Measurements from ENCODE around the gene GSTM1.

GRCh38 chr1:109714661-109715372 lies 27.2 kb downstream of the GSTM1 start:
- no peak for TF ChIP-seq POLR2A (IDR thresholded peaks at IDR 0.05; ENCODE audit: control extremely low read depth in 1 of 2, low read depth in 2 of 2, low read length in 2 of 2)
- TF ChIP-seq JUND (IDR thresholded peaks at IDR 0.05; ENCODE audit: low read length), result no peak
- no peak for TF ChIP-seq EZH2 (IDR thresholded peaks at IDR 0.05; ENCODE audit: low read depth, low read length, severe bottlenecking)
- TF ChIP-seq ATF3 (IDR thresholded peaks at IDR 0.05; ENCODE audit: insufficient read depth, low read depth, low read length), result no peak
- TF ChIP-seq MAX (IDR thresholded peaks at IDR 0.05), result no peak
- TF ChIP-seq SP1 (IDR thresholded peaks at IDR 0.05; ENCODE audit: low read depth, low read length), result no peak
- TF ChIP-seq CBX8 (IDR thresholded peaks at IDR 0.05; ENCODE audit: borderline replicate concordance, low read depth, low read length), result no peak
- TF ChIP-seq POLR2AphosphoS5 (IDR thresholded peaks at IDR 0.05; ENCODE audit: low read depth, low read length), result no peak
- no peak for TF ChIP-seq CTCF (IDR thresholded peaks at IDR 0.05; ENCODE audit: control extremely low read depth in 1 of 3, insufficient read depth in 1 of 3, low read depth in 1 of 3, low read length in 3 of 3)
- no peak for TF ChIP-seq RAD21 (IDR thresholded peaks at IDR 0.05 in 1 of 2, conservative IDR thresholded peaks at IDR 0.05 in 1 of 2; ENCODE audit: low read depth in 2 of 2, low read length in 2 of 2)
- no peak for TF ChIP-seq JUN (IDR thresholded peaks at IDR 0.05; ENCODE audit: low read depth, low read length)
- no peak for TF ChIP-seq EP300 (IDR thresholded peaks at IDR 0.05; ENCODE audit: borderline replicate concordance in 1 of 2, low read depth in 2 of 2, low read length in 2 of 2)
